SU-DHL-6 (cell line): ENCODE measurements around the gene HP.

Experiments used
- H2AFZ ChIP-seq: fragments of 200-600 bp; sonication (generic); 2 replicates; pipeline ENCODE4 v1.6.1; 2014; ENCODE audit warnings: low read depth, mild to moderate bottlenecking, moderate library complexity, mixed read lengths, antibody characterized with exemption, low read length; ENCODE audit not compliant: severe bottlenecking
- H3F3A ChIP-seq: fragments of 200-600 bp; shearing (Covaris generic); 2 replicates; pipeline ENCODE4 v1.6.0; 2016; ENCODE audit warnings: antibody characterized with exemption, mild to moderate bottlenecking; ENCODE audit not compliant: insufficient read depth
- H3K27ac ChIP-seq: fragments of 200-600 bp; sonication (generic); 2 replicates; pipeline ENCODE4 v1.5.1; 2016; ENCODE audit warnings: low read depth, mild to moderate bottlenecking, low read length, moderate library complexity, mixed read lengths
- H3K27me3 ChIP-seq: fragments of 200-600 bp; sonication (generic), shearing (Covaris generic); 2 replicates; pipeline ENCODE4 v1.6.0; 2014; ENCODE audit warnings: mild to moderate bottlenecking, low read length
- H3K36me3 ChIP-seq: fragments of 200-600 bp; sonication (generic); 2 replicates; pipeline ENCODE4 v1.6.1; 2014; ENCODE audit warnings: mild to moderate bottlenecking, low read length, mixed read lengths
- H3K4me2 ChIP-seq: fragments of 300-600, 200-600 bp; shearing (Covaris generic), sonication (generic); 2 replicates; pipeline ENCODE4 v1.6.0; 2014; ENCODE audit warnings: low read length, low read depth, mild to moderate bottlenecking; ENCODE audit not compliant: poor library complexity, severe bottlenecking
- H3K4me3 ChIP-seq: fragments of 200-600 bp; sonication (generic); 2 replicates; pipeline ENCODE4 v1.5.1; 2014; ENCODE audit warnings: antibody characterized with exemption, low read length, mild to moderate bottlenecking, mixed read lengths; ENCODE audit not compliant: insufficient read depth, poor library complexity, severe bottlenecking
- H3K79me2 ChIP-seq: fragments of 200-600 bp; sonication (generic); 2 replicates; pipeline ENCODE4 v1.6.1; 2014; ENCODE audit warnings: mild to moderate bottlenecking, low read length, moderate library complexity; ENCODE audit not compliant: insufficient read depth
- H3K9ac ChIP-seq: fragments of 200-600 bp; sonication (generic); 2 replicates; pipeline ENCODE4 v1.7.0; 2014; ENCODE audit warnings: mild to moderate bottlenecking, low read length
- H3K9me2 ChIP-seq: fragments of 200-600 bp; sonication (generic); replicated peaks from 2 replicates; pipeline ENCODE4 v1.6.1; 2014; ENCODE audit warnings: low read length; ENCODE audit not compliant: insufficient read depth
- H3K9me3 ChIP-seq: fragments of 200-600 bp; sonication (generic); 2 replicates; pipeline ENCODE4 v1.6.1; 2014; ENCODE audit warnings: low read length, mixed read lengths; ENCODE audit not compliant: insufficient read depth
- H4K20me1 ChIP-seq: fragments of 200-600 bp; sonication (generic); 2 replicates; pipeline ENCODE4 v1.6.1; 2014; ENCODE audit warnings: low read depth, mild to moderate bottlenecking, antibody characterized with exemption, low read length, moderate library complexity, mixed read lengths
- EZH2phosphoT487 ChIP-seq: fragments of 200-600 bp; sonication (generic), shearing (Covaris generic); conservative IDR thresholded peaks from 2 replicates; pipeline ENCODE4 v1.6.1; 2018; ENCODE audit warnings: mild to moderate bottlenecking, antibody characterized with exemption, low read length, moderate library complexity, mixed read lengths
- TF ChIP-seq, protein P1 (sequence below): fragments of 200-600 bp; sonication (generic); IDR thresholded peaks from one replicate; pipeline ENCODE4 v1.5.1; 2017; ENCODE audit warnings: antibody characterized with exemption, mild to moderate bottlenecking, low read length, moderate library complexity; ENCODE audit not compliant: insufficient read depth, poor library complexity, severe bottlenecking

HP gene

DNA sequence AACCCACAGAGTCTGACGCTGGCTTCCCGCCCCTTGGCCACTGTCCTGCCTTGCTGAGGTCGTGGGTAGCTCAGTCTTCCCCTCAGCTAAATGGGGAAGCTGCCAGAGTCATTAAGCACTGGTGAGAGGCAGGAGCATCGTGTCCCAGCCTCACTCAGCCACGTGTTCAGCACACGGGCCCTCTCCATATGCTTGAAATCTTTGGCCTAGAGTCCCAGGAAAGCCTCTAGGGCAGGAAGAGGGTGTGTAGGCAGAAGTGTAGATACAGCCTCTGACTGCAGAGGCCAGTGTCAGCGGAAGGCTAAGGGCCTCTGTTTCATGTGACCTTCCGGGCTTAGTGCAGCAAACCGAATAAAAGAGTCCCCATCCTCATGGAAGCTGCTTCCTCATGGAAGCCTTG is 41.7 kb upstream of the HP start:
- Histone ChIP-seq H3K9me2 (no peaks in the 10 kb centered on the region), H3F3A (no peaks in the 10 kb centered on the region), H3K4me3 (no peak overlapping the region), H3K79me2 (peaks cover 3% of the 10 kb centered on the region; the same call in 1 of the 2 replicates), H3K9ac (no peak overlapping the region), H3K9me3 (no peaks in the 10 kb centered on the region), H3K36me3 (no peaks in the 10 kb centered on the region), H4K20me1 (no peaks in the 10 kb centered on the region), H2AFZ (no peak overlapping the region), H3K27ac (no peak overlapping the region), H3K27me3 (no peaks in the 10 kb centered on the region), H3K4me2 (no peak overlapping the region)
- TF ChIP-seq, protein P1, sequence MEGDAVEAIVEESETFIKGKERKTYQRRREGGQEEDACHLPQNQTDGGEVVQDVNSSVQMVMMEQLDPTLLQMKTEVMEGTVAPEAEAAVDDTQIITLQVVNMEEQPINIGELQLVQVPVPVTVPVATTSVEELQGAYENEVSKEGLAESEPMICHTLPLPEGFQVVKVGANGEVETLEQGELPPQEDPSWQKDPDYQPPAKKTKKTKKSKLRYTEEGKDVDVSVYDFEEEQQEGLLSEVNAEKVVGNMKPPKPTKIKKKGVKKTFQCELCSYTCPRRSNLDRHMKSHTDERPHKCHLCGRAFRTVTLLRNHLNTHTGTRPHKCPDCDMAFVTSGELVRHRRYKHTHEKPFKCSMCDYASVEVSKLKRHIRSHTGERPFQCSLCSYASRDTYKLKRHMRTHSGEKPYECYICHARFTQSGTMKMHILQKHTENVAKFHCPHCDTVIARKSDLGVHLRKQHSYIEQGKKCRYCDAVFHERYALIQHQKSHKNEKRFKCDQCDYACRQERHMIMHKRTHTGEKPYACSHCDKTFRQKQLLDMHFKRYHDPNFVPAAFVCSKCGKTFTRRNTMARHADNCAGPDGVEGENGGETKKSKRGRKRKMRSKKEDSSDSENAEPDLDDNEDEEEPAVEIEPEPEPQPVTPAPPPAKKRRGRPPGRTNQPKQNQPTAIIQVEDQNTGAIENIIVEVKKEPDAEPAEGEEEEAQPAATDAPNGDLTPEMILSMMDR = no peak

DNA sequence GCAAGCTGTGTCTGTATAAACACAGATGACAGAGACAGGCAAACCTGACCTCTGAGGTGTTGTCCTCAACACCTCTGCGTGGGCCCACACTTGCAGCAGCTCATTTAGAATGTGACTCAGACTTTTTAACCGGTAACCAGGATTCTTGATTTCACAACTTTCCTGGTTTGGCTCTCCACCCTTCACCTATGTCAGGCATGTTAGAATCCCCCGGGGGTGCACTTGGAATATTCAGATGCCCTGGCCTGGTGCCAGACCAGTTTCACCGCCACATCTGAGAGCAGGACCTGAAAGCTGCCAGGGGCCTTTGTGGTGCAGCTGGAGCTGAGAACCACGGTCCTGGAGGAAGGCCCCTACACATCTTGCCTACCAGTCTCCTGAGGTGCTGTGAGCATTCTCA is 40.9 kb upstream of the HP start:
- H3K9ac ChIP-seq = no peak overlapping the region
- peaks cover 3% of the 10 kb centered on the region; the same call in 1 of the 2 replicates for H3K79me2 ChIP-seq
- H2AFZ ChIP-seq = no peak overlapping the region
- no peak overlapping the region for H3K27ac ChIP-seq
- H3K36me3 ChIP-seq = no peaks in the 10 kb centered on the region
- no peaks in the 10 kb centered on the region for H3K27me3 ChIP-seq
- H3K4me2 ChIP-seq = no peak overlapping the region
- H3F3A ChIP-seq = no peaks in the 10 kb centered on the region
- H3K9me3 ChIP-seq = no peaks in the 10 kb centered on the region
- no peak for TF ChIP-seq EZH2phosphoT487
- TF ChIP-seq, protein P1 = no peak
- H3K9me2 ChIP-seq = no peaks in the 10 kb centered on the region
- no peak overlapping the region for H3K4me3 ChIP-seq
- no peaks in the 10 kb centered on the region for H4K20me1 ChIP-seq

- H4K20me1 ChIP-seq = no peaks in the 10 kb centered on the region
- H3K27ac ChIP-seq = no peak overlapping the region
- H3K4me3 ChIP-seq = no peak overlapping the region
- no peaks in the 10 kb centered on the region for H3K9me3 ChIP-seq
- H3K4me2 ChIP-seq = no peak overlapping the region
- peaks cover 3% of the 10 kb centered on the region; the same call in 1 of the 2 replicates for H3K79me2 ChIP-seq
- no peak overlapping the region for H2AFZ ChIP-seq
- H3K9ac ChIP-seq = no peak overlapping the region
- H3K36me3 ChIP-seq = no peaks in the 10 kb centered on the region
- no peaks in the 10 kb centered on the region for H3K9me2 ChIP-seq
- H3K27me3 ChIP-seq = no peaks in the 10 kb centered on the region
- TF ChIP-seq, protein P1 = no peak
- no peak for TF ChIP-seq EZH2phosphoT487
- H3F3A ChIP-seq = no peaks in the 10 kb centered on the region
These were observed 40.3 kb upstream of the HP start for GRCh38 chr16:72013888-72014581.
